Measurements from ENCODE around the gene PTGER1. TPM values are rescaled to one million over a fixed set of nuclear protein-coding genes. Genes with fewer than 3 reads are reported as not detected.

PTGER1 gene
- total and polyA plus RNA-seq, 2 of the 8 experiments (the other 6 are each of a cell fraction or from before 2014, with no cell fraction given) = 0.20 to 0.41 TPM

DNA sequence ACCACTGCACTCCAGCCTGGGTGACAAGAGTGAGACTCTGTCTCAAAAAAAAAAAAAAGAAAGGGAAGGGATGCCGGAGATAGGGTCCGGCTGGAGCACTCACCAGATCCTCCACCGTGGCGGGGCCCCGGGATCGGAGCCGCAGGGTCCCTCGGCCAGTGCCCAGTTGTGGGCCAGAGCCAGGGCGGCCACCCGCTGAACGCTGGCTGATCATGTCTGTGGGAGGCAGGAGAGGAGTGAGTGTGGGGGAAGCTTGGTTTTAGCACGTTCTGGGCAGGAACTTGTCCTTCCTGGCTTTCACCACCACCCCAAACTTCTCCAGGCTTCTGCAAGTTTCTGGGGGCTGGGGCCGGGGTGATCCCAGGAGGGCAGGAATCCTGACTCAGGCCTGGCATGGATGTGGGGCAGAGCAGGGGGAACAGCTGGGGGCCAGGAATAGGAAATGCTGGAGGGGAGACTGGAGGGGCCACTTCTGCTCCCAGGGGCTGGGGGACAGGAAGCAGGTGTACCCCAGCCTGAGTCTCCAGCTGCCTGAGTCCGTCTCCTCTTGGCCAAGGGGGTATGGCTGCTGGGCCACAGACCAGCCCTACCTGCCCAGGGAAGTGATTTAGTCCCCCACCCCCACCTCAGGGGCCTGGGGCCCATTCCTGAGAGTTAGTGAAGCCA lies 4.3 kb upstream of the PTGER1 start (continued):
- TF ChIP-seq CHD1 (IDR thresholded peaks at IDR 0.05; ENCODE audit: low read depth, low read length) (no peak), KDM1A (IDR thresholded peaks at IDR 0.05; ENCODE audit: borderline replicate concordance, low read length) (no peak), RFX5 (IDR thresholded peaks at IDR 0.05; ENCODE audit: borderline replicate concordance, low read depth, low read length) (no peak), JUN (IDR thresholded peaks at IDR 0.05; ENCODE audit: low read depth, low read length) (no peak), TEAD4 (IDR thresholded peaks at IDR 0.05; ENCODE audit: low read depth, low read length) (no peak), GTF2F1 (IDR thresholded peaks at IDR 0.05; ENCODE audit: borderline replicate concordance, low read depth, low read length) (no peak), RXRA (IDR thresholded peaks at IDR 0.05; ENCODE audit: insufficient read depth, low read depth, low read length) (no peak), TAF1 (IDR thresholded peaks at IDR 0.05; ENCODE audit: low read depth, low read length) (no peak)
